Naive thymus-derived CD4-positive, alpha-beta T cell (primary cell): Measurements from ENCODE around the gene ST6GALNAC1. TPM values are rescaled to one million over a fixed set of nuclear protein-coding genes. Genes with fewer than 3 reads are reported as not detected.

Source experiments
- ATAC-seq: fragments of 150-1000 bp; cut with Tn5 transposase; 2 replicates; pipeline ENCODE4 v1.10.0; 2021; ENCODE audit warnings: mild to moderate bottlenecking, moderate library complexity
- CTCF ChIA-PET: fragments of 350-600 bp; sonication (Branson Sonifier 250); formaldehyde crosslinking; loops from one replicate; lab custom pipeline; 2021; ENCODE audit warnings: antibody characterized with exemption; lab: Charles Lee
- POLR2A ChIA-PET: fragments of 350-600 bp; sonication (Branson Sonifier 250); formaldehyde crosslinking; loops from one replicate; lab custom pipeline; 2021; ENCODE audit warnings: antibody characterized with exemption, inconsistent platforms; lab: Charles Lee
- DNase-seq, 9 donors: peaks; one replicate each; pipeline versions ENCODE4 v3.0.0 to v3.0.0-alpha.2; 2020 to 2022; ENCODE audit warnings: mixed read lengths in 1 of 9
- H3K27ac ChIP-seq: one replicate; pipeline ENCODE4 v1.7.0; 2013; ENCODE audit warnings: mild to moderate bottlenecking, low read depth, low read length, moderate library complexity
- H3K27me3 ChIP-seq, 2 donors: one replicate each; pipeline ENCODE4 v1.7.0; 2013; ENCODE audit warnings: low read length in 2 of 2, mild to moderate bottlenecking in 2 of 2, moderate library complexity in 2 of 2; ENCODE audit not compliant: control insufficient read depth in 2 of 2, insufficient read depth in 2 of 2
- H3K36me3 ChIP-seq, 3 experiments: 1 replicate in 2 of 3; 2 replicates in 1 of 3; pipeline ENCODE4 v1.7.0; 2013; ENCODE audit warnings: low read length in 3 of 3, mild to moderate bottlenecking in 3 of 3, moderate library complexity in 1 of 3; ENCODE audit not compliant: insufficient read depth in 3 of 3, control insufficient read depth in 2 of 3
- H3K4me1 ChIP-seq, 2 donors: one replicate each; pipeline ENCODE4 v1.7.0; 2013; ENCODE audit warnings: low read length in 2 of 2, mild to moderate bottlenecking in 2 of 2, moderate library complexity in 1 of 2; ENCODE audit not compliant: control insufficient read depth in 2 of 2, insufficient read depth in 2 of 2
- H3K4me3 ChIP-seq: 2 replicates; pipeline ENCODE4 v1.7.0; 2013; ENCODE audit warnings: mild to moderate bottlenecking, low read length
- H3K9me3 ChIP-seq, 3 experiments: 1 replicate in 2 of 3; 2 replicates in 1 of 3; pipeline ENCODE4 v1.7.0; 2013; ENCODE audit warnings: low read length in 3 of 3; ENCODE audit not compliant: control insufficient read depth in 2 of 3
- H3K27ac Mint-ChIP-seq, 9 donors: one replicate each; pipeline ENCODE4 v1.8.0; 2020 to 2022; ENCODE audit warnings: mixed read lengths in 9 of 9, mild to moderate bottlenecking in 8 of 9, moderate library complexity in 5 of 9, inconsistent platforms in 2 of 9
- H3K27me3 Mint-ChIP-seq, 5 donors: one replicate each; pipeline ENCODE4 v1.8.0; 2021 to 2022; ENCODE audit warnings: mixed read lengths in 5 of 5, mild to moderate bottlenecking in 1 of 5
- H3K36me3 Mint-ChIP-seq, 5 donors: one replicate each; pipeline ENCODE4 v1.8.0; 2020 to 2022; ENCODE audit warnings: mixed read lengths in 5 of 5, mild to moderate bottlenecking in 3 of 5, inconsistent platforms in 1 of 5
- H3K4me1 Mint-ChIP-seq, 7 donors: one replicate each; pipeline ENCODE4 v1.8.0; 2020 to 2022; ENCODE audit warnings: mixed read lengths in 7 of 7, mild to moderate bottlenecking in 3 of 7, inconsistent platforms in 1 of 7
- H3K4me3 Mint-ChIP-seq, 10 donors: one replicate each; pipeline ENCODE4 v1.8.0; 2020 to 2022; ENCODE audit warnings: mild to moderate bottlenecking in 10 of 10, mixed read lengths in 10 of 10, moderate library complexity in 6 of 10, inconsistent platforms in 2 of 10
- H3K9me3 Mint-ChIP-seq, 11 donors: one replicate each; pipeline ENCODE4 v1.8.0; 2020 to 2022; ENCODE audit warnings: mixed read lengths in 11 of 11, mild to moderate bottlenecking in 4 of 11, inconsistent platforms in 1 of 11, moderate library complexity in 1 of 11
- intact Hi-C, 2 donors: fragments of 100-400 bp; cut with micrococcal nuclease; formaldehyde crosslinking; loops; one replicate each; pipeline ENCODE4 v1.15.1; 2023
- polyA plus RNA-seq, 2 donors: library from polyadenylated mRNA; unstranded; fragments of 300-500 nt; fragmentation: Illumina TruSeq; gene quantifications; one replicate each; pipeline ENCODE4 v1.2.3, GENCODE V29; 2021
- total RNA-seq, 6 experiments: library from RNA in 5 of 6; stranded (reverse) in 5 of 6; gene quantifications; 1 replicate in 5 of 6; 2 replicates in 1 of 6; pipeline ENCODE4 v1.2.3 and lab custom pipeline; 2021 to 2026

ST6GALNAC1 gene
- total and polyA plus RNA-seq, 7 experiments from 2014 or later = 1.4 to 20.7 (median 2.6) TPM

- POLR2A ChIA-PET = interaction anchor here (0.6 to 3.2 kb wide), 20 partner anchors 9 to 538 kb away, joined by 3 to 23 read pairs (median 4); partner anchors contain the start of genes METTL23, MXRA7, SRSF2 and ST6GALNAC1
- Mint-ChIP-seq H3K4me3 (peak overlapping the region; percentile 81 to 98 (median 92)), H3K9me3 (peaks cover 0 to 4% (median 0%) of the 10 kb centered on the region in 11 donors), H3K4me1 (peaks cover 20 to 43% (median 31%) of the 10 kb centered on the region in 7 donors), H3K36me3 (peaks cover 0 to 9% (median 0%) of the 10 kb centered on the region in 5 donors), H3K27ac (peak overlapping the region; percentile 88 to 99 (median 96)), H3K27me3 (peaks cover 0 to 8% (median 0%) of the 10 kb centered on the region in 5 donors)
- ATAC-seq (no peak), DNase-seq (peak in 1 of 9 donors; percentile 10)
- H3K27ac ChIP-seq = peak overlapping the region; percentile 84
- H3K9me3 ChIP-seq = no peaks in the 10 kb centered on the region
- H3K4me1 ChIP-seq = peaks cover 19 to 26% of the 10 kb centered on the region in 2 donors
- intact Hi-C loops = loop anchor here (5.0 to 10.0 kb wide), 4 partner anchors 155 to 528 kb away; partner anchors contain the start of genes FOXJ1 (in 1 of the 2), PRPSAP1 (in 1 of the 2) and UBE2O (in 1 of the 2)
- H3K27me3 ChIP-seq = no peaks in the 10 kb centered on the region
- no peaks in the 10 kb centered on the region for H3K36me3 ChIP-seq
- H3K4me3 ChIP-seq = peak overlapping the region; percentile 76
- CTCF ChIA-PET = interaction anchor here (0.6 to 2.3 kb wide), 3 partner anchors 49 to 149 kb away, joined by 6 to 7 read pairs (median 7); no protein-coding TSS in a partner anchor
These were observed 28.8 kb upstream of the ST6GALNAC1 start for GRCh38 chr17:76672270-76672851.

- no peaks in the 10 kb centered on the region for H3K36me3 ChIP-seq
- DNase-seq (no peak), ATAC-seq (no peak)
- H3K27me3 ChIP-seq = no peaks in the 10 kb centered on the region
- CTCF ChIA-PET = interaction anchor here (0.6 to 2.3 kb wide), 3 partner anchors 48 to 149 kb away, joined by 6 to 7 read pairs (median 7); no protein-coding TSS in a partner anchor
- H3K27ac ChIP-seq = peak overlapping the region; percentile 84
- POLR2A ChIA-PET = interaction anchor here (0.6 to 3.2 kb wide), 25 partner anchors 9 to 538 kb away, joined by 3 to 23 read pairs (median 4); partner anchors contain the start of genes METTL23, MXRA7, SRSF2 and ST6GALNAC1
- H3K9me3 ChIP-seq = no peaks in the 10 kb centered on the region
- H3K4me3 ChIP-seq = peak overlapping the region; percentile 76
- Mint-ChIP-seq H3K27ac (peak overlapping the region; percentile 88 to 99 (median 96)), H3K4me3 (peak overlapping the region; percentile 81 to 98 (median 92)), H3K9me3 (peaks cover 0 to 4% (median 0%) of the 10 kb centered on the region in 11 donors), H3K27me3 (peaks cover 0 to 10% (median 0%) of the 10 kb centered on the region in 5 donors), H3K36me3 (peaks cover 0 to 9% (median 0%) of the 10 kb centered on the region in 5 donors), H3K4me1 (peaks cover 20 to 43% (median 31%) of the 10 kb centered on the region in 7 donors)
- H3K4me1 ChIP-seq = peaks cover 19 to 26% of the 10 kb centered on the region in 2 donors
- intact Hi-C loops = loop anchor here (1.0 to 10.0 kb wide), 14 partner anchors 38 to 693 kb away; partner anchors contain the start of genes JMJD6 (in 2 of the 2), METTL23 (in 2 of the 2), SRSF2 (in 2 of the 2) and UBE2O (in 2 of the 2)
These were observed 28.3 kb upstream of the ST6GALNAC1 start for GRCh38 chr17:76671912-76672262.

GRCh38 chr17:76671123-76671911 is 27.8 kb upstream of the ST6GALNAC1 start:
- peaks cover 0 to 9% (median 0%) of the 10 kb centered on the region in 5 donors for H3K36me3 Mint-ChIP-seq
- peaks cover 0 to 4% (median 0%) of the 10 kb centered on the region in 11 donors for H3K9me3 Mint-ChIP-seq
- peaks cover 19 to 26% of the 10 kb centered on the region in 2 donors for H3K4me1 ChIP-seq
- H3K27ac Mint-ChIP-seq = peak overlapping the region; percentile 88 to 99 (median 96)
- ChIA-PET CTCF (interaction anchor here (1.0 to 2.3 kb wide), 3 partner anchors 29 to 113 kb away, joined by 3 to 7 read pairs (median 7); no protein-coding TSS in a partner anchor), POLR2A (interaction anchor here (0.6 to 3.2 kb wide), 22 partner anchors 10 to 537 kb away, joined by 3 to 23 read pairs (median 5); partner anchors contain the start of genes METTL23, MXRA7, SRSF2 and ST6GALNAC1)
- ATAC-seq = peak; percentile 99
- H3K9me3 ChIP-seq = no peaks in the 10 kb centered on the region
- H3K4me3 Mint-ChIP-seq = peak overlapping the region; percentile 81 to 98 (median 92)
- intact Hi-C loops = loop anchor here (1.0 to 10.0 kb wide), 14 partner anchors 39 to 693 kb away; partner anchors contain the start of genes JMJD6 (in 2 of the 2), METTL23 (in 2 of the 2), SRSF2 (in 2 of the 2) and UBE2O (in 2 of the 2)
- H3K4me1 Mint-ChIP-seq = peaks cover 20 to 43% (median 31%) of the 10 kb centered on the region in 7 donors
- DNase-seq = peak; percentile 90 to 99 (median 98)
- no peaks in the 10 kb centered on the region for H3K27me3 ChIP-seq
- peak overlapping the region; percentile 84 for H3K27ac ChIP-seq
- H3K27me3 Mint-ChIP-seq = peaks cover 0 to 10% (median 0%) of the 10 kb centered on the region in 5 donors
- H3K4me3 ChIP-seq = peak overlapping the region; percentile 76
- no peaks in the 10 kb centered on the region for H3K36me3 ChIP-seq

GRCh38 chr17:76670718-76671122 is 27.2 kb upstream of the ST6GALNAC1 start:
- Histone ChIP-seq H3K27ac (peak overlapping the region; percentile 80), H3K4me1 (peaks cover 19 to 26% of the 10 kb centered on the region in 2 donors), H3K36me3 (no peaks in the 10 kb centered on the region), H3K4me3 (peak overlapping the region; percentile 43), H3K27me3 (no peaks in the 10 kb centered on the region), H3K9me3 (no peaks in the 10 kb centered on the region)
- ChIA-PET POLR2A (interaction anchor here (0.5 to 3.2 kb wide), 15 partner anchors 10 to 433 kb away, joined by 3 to 23 read pairs (median 5); partner anchors contain the start of genes METTL23, MXRA7 and ST6GALNAC1), CTCF (interaction anchor here (0.6 to 2.3 kb wide), 3 partner anchors 28 to 112 kb away, joined by 3 to 7 read pairs (median 3); no protein-coding TSS in a partner anchor)
- DNase-seq (peak in 2 of 9 donors; percentile 5 to 31), ATAC-seq (no peak)
- H3K36me3 Mint-ChIP-seq = peaks cover 0 to 9% (median 0%) of the 10 kb centered on the region in 5 donors
- peaks cover 0 to 4% (median 0%) of the 10 kb centered on the region in 11 donors for H3K9me3 Mint-ChIP-seq
- H3K4me3 Mint-ChIP-seq = peak overlapping the region; percentile 81 to 98 (median 92)
- H3K27ac Mint-ChIP-seq = peak overlapping the region; percentile 88 to 99 (median 96)
- intact Hi-C loops = loop anchor here (1.0 to 10.0 kb wide), 14 partner anchors 40 to 692 kb away; partner anchors contain the start of genes JMJD6 (in 2 of the 2), METTL23 (in 2 of the 2), SRSF2 (in 2 of the 2) and UBE2O (in 2 of the 2)
- H3K27me3 Mint-ChIP-seq = peaks cover 0 to 12% (median 0%) of the 10 kb centered on the region in 5 donors
- H3K4me1 Mint-ChIP-seq = peaks cover 20 to 43% (median 31%) of the 10 kb centered on the region in 7 donors

GRCh38 chr17:76670020-76670717 is 26.6 kb upstream of the ST6GALNAC1 start:
- Mint-ChIP-seq H3K36me3 (peaks cover 0 to 9% (median 0%) of the 10 kb centered on the region in 5 donors), H3K4me1 (peaks cover 20 to 43% (median 31%) of the 10 kb centered on the region in 7 donors), H3K4me3 (peak overlapping the region; percentile 81 to 98 (median 92)), H3K27ac (peak overlapping the region; percentile 88 to 99 (median 96)), H3K9me3 (peaks cover 0 to 4% (median 0%) of the 10 kb centered on the region in 11 donors), H3K27me3 (peaks cover 0 to 15% (median 0%) of the 10 kb centered on the region in 5 donors)
- CTCF ChIA-PET = interaction anchor here (0.6 to 2.3 kb wide), 3 partner anchors 28 to 112 kb away, joined by 3 to 7 read pairs (median 3); no protein-coding TSS in a partner anchor
- H3K4me1 ChIP-seq = peaks cover 19 to 26% of the 10 kb centered on the region in 2 donors
- no peaks in the 10 kb centered on the region for H3K27me3 ChIP-seq
- H3K4me3 ChIP-seq = peak overlapping the region; percentile 43
- H3K27ac ChIP-seq = peak overlapping the region; percentile 80
- ATAC-seq (no peak), DNase-seq (peak in 7 of 9 donors; percentile 54 to 74 (median 64))
- H3K36me3 ChIP-seq = no peaks in the 10 kb centered on the region
- no peaks in the 10 kb centered on the region for H3K9me3 ChIP-seq
- intact Hi-C loops = loop anchor here (2.0 to 10.0 kb wide), 7 partner anchors 45 to 691 kb away; partner anchors contain the start of genes ACOX1 (in 1 of the 2), FOXJ1 (in 1 of the 2), PRPSAP1 (in 1 of the 2) and TEN1 (in 1 of the 2)
- POLR2A ChIA-PET = interaction anchor here (0.5 to 3.2 kb wide), 8 partner anchors 9 to 432 kb away, joined by 3 to 23 read pairs (median 8); partner anchors contain the start of genes METTL23 and ST6GALNAC1
